ENCODE measurements around the gene WDFY4. TPM values are rescaled to one million over a fixed set of nuclear protein-coding genes. Genes with fewer than 3 reads are reported as not detected.

Gene WDFY4
- total RNA-seq, 1 experiment from 2014 or later: not detected

GRCh38 chr10:48947690-48948469 is 263.2 kb downstream of the WDFY4 start:
- Histone ChIP-seq H3K4me3 (no peak overlapping the region), H3K4me1 (replicated peaks; ENCODE audit: insufficient read depth) (no peaks in the 10 kb centered on the region), H3K27ac (no peak overlapping the region), H3K4me2 (no peak overlapping the region), H4K20me1 (ENCODE audit: insufficient read depth) (no peaks in the 10 kb centered on the region), H3K79me2 (ENCODE audit: low read depth) (no peaks in the 10 kb centered on the region), H3K9me2 (ENCODE audit: insufficient read depth) (no peaks in the 10 kb centered on the region), H2AFZ (no peak overlapping the region), H3K9me3 (ENCODE audit: insufficient read depth, low read depth) (no peaks in the 10 kb centered on the region), H3K27me3 (ENCODE audit: insufficient read depth, low read depth) (peaks cover 79% of the 10 kb centered on the region), H3K36me3 (ENCODE audit: low read depth) (no peaks in the 10 kb centered on the region), H3F3A (ENCODE audit: insufficient read depth, low read depth) (no peaks in the 10 kb centered on the region)
- TF ChIP-seq CTCF (conservative IDR thresholded peaks at IDR 0.05): no peak
- TF ChIP-seq EZH2 (IDR thresholded peaks at IDR 0.05; ENCODE audit: low read depth): no peak
- POLR2A ChIA-PET (ENCODE audit: unreplicated experiment): no interaction called here
- CTCF ChIA-PET: no interaction called here
- no peak for DNase-seq
- no TSS peak for BruUV-seq (replicated peaks)
- intact Hi-C loops (cut with micrococcal nuclease; ENCODE audit: unreplicated experiment): no loop called here

GRCh38 chr10:48948470-48949037 is 263.9 kb downstream of the WDFY4 start:
- no peaks in the 10 kb centered on the region for H3K36me3 ChIP-seq (ENCODE audit: low read depth)
- no peak for DNase-seq
- ChIA-PET CTCF (no interaction called here), POLR2A (ENCODE audit: unreplicated experiment) (no interaction called here)
- H3K4me2 ChIP-seq: no peak overlapping the region
- no peak overlapping the region for H3K27ac ChIP-seq
- H3F3A ChIP-seq (ENCODE audit: insufficient read depth, low read depth): no peaks in the 10 kb centered on the region
- no peaks in the 10 kb centered on the region for H4K20me1 ChIP-seq (ENCODE audit: insufficient read depth)
- intact Hi-C loops (cut with micrococcal nuclease; ENCODE audit: unreplicated experiment): no loop called here
- no peak overlapping the region for H3K4me3 ChIP-seq
- TF ChIP-seq EZH2 (IDR thresholded peaks at IDR 0.05; ENCODE audit: low read depth): no peak
- TF ChIP-seq CTCF (conservative IDR thresholded peaks at IDR 0.05): no peak
- no peaks in the 10 kb centered on the region for H3K9me2 ChIP-seq (ENCODE audit: insufficient read depth)
- no peaks in the 10 kb centered on the region for H3K4me1 ChIP-seq (replicated peaks; ENCODE audit: insufficient read depth)
- H3K9me3 ChIP-seq (ENCODE audit: insufficient read depth, low read depth): no peaks in the 10 kb centered on the region
- no peak overlapping the region for H2AFZ ChIP-seq
- H3K27me3 ChIP-seq (ENCODE audit: insufficient read depth, low read depth): peaks cover 76% of the 10 kb centered on the region
- BruUV-seq (replicated peaks): no TSS peak
- H3K79me2 ChIP-seq (ENCODE audit: low read depth): no peaks in the 10 kb centered on the region

- Histone ChIP-seq H3K4me3 (no peak overlapping the region), H3K9me2 (ENCODE audit: insufficient read depth) (no peaks in the 10 kb centered on the region), H3K9me3 (ENCODE audit: insufficient read depth, low read depth) (no peaks in the 10 kb centered on the region), H3K36me3 (ENCODE audit: low read depth) (no peaks in the 10 kb centered on the region), H3K79me2 (ENCODE audit: low read depth) (no peaks in the 10 kb centered on the region), H3K4me2 (no peak overlapping the region), H3F3A (ENCODE audit: insufficient read depth, low read depth) (no peaks in the 10 kb centered on the region), H3K27me3 (ENCODE audit: insufficient read depth, low read depth) (peaks cover 57% of the 10 kb centered on the region), H4K20me1 (ENCODE audit: insufficient read depth) (no peaks in the 10 kb centered on the region), H2AFZ (no peak overlapping the region), H3K27ac (no peak overlapping the region), H3K4me1 (replicated peaks; ENCODE audit: insufficient read depth) (no peaks in the 10 kb centered on the region)
- no TSS peak for BruUV-seq (replicated peaks)
- CTCF ChIA-PET: no interaction called here
- POLR2A ChIA-PET (ENCODE audit: unreplicated experiment): no interaction called here
- intact Hi-C loops (cut with micrococcal nuclease; ENCODE audit: unreplicated experiment): no loop called here
- no peak for TF ChIP-seq EZH2 (IDR thresholded peaks at IDR 0.05; ENCODE audit: low read depth)
- no peak for TF ChIP-seq CTCF (conservative IDR thresholded peaks at IDR 0.05)
- DNase-seq: no peak
These were observed 267.0 kb downstream of the WDFY4 start for GRCh38 chr10:48951707-48952106.

Measured in PC-9 (cell line).